PFSK-1 (cell line): ENCODE results near the gene SEC14L5.

Experiments used
- FOXP2 ChIP-seq: optimal IDR thresholded peaks from 2 replicates; pipeline ENCODE3; 2011; ENCODE audit warnings: borderline replicate concordance, control low read depth, inconsistent platforms; ENCODE audit not compliant: insufficient read depth; ENCODE audit errors: extremely low read length, extremely low read depth
- POLR2AphosphoS5 ChIP-seq: IDR thresholded peaks from 2 replicates; pipeline ENCODE4 v1.6.1; 2012; ENCODE audit warnings: low read depth, mild to moderate bottlenecking, control low read depth, low read length, moderate library complexity
- SIN3A ChIP-seq: IDR thresholded peaks from 2 replicates; pipeline ENCODE4 v1.6.1; 2012; ENCODE audit warnings: mild to moderate bottlenecking, low read length, moderate library complexity, borderline replicate concordance; ENCODE audit not compliant: insufficient read depth
- TAF1 ChIP-seq: IDR thresholded peaks from 2 replicates; pipeline ENCODE4 v1.6.1; 2012; ENCODE audit warnings: low read length, control low read depth, borderline replicate concordance; ENCODE audit not compliant: insufficient read depth
- TF ChIP-seq, protein P1 (sequence below), 2 experiments: IDR thresholded peaks; 2 replicates each; pipeline versions ENCODE4 v1.6.1 to v1.8.0; 2011 to 2012; ENCODE audit warnings: low read depth in 2 of 2, low read length in 2 of 2, control low read depth in 1 of 2, inconsistent platforms in 1 of 2, mild to moderate bottlenecking in 1 of 2, moderate library complexity in 1 of 2; ENCODE audit not compliant: insufficient read depth in 1 of 2

Gene SEC14L5

DNA sequence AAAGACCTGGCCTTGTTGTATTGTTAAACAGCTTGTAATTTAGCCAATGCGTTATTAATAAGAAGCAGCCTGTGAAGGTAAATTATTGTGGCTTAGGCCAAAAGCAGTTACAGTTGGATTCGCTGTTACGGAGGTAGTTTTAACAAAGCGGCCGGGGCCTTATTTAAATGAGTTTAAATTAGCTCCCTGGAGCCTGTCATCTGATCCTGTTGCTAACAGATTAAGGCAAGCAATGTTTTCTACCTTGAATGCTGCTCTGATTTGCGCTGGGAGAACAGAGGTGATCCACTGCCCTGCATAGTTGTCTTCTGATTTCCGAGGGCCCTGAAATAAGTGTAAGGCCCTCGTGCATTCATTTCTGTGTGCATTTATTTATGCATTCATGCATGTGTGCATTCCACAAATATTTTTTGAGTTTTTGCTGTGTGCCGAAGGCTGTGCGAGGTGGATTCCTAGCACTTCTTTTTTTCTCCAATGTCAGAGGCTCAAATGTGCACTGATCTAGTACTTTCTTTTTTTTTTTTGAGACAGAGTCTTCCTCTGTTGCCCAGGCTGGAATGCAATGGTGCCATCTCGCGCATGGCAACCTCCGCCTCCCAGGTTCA, 10.9 kb downstream of the SEC14L5 start:
- TF ChIP-seq FOXP2 (no peak), SIN3A (no peak), TAF1 (no peak)
- TF ChIP-seq, protein P1, sequence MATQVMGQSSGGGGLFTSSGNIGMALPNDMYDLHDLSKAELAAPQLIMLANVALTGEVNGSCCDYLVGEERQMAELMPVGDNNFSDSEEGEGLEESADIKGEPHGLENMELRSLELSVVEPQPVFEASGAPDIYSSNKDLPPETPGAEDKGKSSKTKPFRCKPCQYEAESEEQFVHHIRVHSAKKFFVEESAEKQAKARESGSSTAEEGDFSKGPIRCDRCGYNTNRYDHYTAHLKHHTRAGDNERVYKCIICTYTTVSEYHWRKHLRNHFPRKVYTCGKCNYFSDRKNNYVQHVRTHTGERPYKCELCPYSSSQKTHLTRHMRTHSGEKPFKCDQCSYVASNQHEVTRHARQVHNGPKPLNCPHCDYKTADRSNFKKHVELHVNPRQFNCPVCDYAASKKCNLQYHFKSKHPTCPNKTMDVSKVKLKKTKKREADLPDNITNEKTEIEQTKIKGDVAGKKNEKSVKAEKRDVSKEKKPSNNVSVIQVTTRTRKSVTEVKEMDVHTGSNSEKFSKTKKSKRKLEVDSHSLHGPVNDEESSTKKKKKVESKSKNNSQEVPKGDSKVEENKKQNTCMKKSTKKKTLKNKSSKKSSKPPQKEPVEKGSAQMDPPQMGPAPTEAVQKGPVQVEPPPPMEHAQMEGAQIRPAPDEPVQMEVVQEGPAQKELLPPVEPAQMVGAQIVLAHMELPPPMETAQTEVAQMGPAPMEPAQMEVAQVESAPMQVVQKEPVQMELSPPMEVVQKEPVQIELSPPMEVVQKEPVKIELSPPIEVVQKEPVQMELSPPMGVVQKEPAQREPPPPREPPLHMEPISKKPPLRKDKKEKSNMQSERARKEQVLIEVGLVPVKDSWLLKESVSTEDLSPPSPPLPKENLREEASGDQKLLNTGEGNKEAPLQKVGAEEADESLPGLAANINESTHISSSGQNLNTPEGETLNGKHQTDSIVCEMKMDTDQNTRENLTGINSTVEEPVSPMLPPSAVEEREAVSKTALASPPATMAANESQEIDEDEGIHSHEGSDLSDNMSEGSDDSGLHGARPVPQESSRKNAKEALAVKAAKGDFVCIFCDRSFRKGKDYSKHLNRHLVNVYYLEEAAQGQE (IDR thresholded peaks at IDR 0.05; ENCODE audit: insufficient read depth in 1 of 2, low read depth in 2 of 2, low read length in 2 of 2), result no peak

DNA sequence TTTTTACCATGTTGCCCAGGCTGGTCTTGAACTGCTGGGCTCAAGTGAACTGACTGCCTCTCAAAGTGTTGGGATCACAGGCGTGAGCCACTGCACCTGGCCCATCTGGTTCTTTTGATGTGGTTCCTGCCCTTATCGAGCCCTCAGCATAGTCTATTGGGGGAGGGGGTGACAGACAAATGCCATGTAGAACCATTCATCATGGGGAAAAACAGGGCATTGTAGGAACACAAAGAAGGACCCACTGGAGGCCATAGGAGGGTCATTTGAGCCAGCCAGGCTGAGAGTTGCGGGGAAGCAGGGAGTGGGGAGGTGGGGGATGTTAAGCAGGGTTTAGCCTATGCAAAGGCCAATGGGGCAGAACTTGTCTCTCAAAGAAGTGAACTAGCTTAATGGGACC, 11.9 kb downstream of the SEC14L5 start:
- TF ChIP-seq SIN3A (no peak), FOXP2 (no peak), POLR2AphosphoS5 (no peak), TAF1 (no peak)
- TF ChIP-seq, protein P1 (IDR thresholded peaks at IDR 0.05; ENCODE audit: insufficient read depth in 1 of 2, low read depth in 2 of 2, low read length in 2 of 2), result no peak

DNA sequence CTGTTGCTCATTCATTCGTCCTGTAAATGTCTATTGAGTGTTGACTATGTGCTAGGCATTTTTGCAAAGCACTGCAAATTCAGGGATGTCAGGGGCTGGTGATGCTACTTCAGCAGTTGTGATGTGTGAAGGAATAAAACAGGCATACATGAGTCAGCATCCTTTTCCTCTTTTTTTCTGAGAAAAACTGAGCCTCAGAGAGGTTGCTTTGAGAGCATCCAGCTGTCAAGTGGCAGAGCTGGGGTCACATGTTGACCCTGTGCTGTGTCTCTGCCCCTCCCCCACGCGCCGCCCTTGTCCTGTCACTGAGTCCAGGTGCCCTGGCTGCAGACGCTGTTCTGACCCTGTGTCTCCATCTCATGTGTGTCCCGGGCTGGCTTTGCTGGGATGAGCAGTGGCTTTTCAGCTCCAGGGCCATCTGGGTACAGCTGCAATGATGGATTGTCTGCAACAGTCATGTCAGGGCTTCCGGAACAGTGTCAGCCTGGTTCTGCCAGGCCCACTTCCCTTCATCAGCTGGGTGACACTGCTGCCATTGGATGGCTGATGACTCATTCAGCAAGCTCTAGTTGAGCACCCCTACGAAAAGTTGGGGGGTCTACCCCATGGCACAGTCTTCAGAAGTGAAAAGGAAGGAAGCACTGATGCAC, 14.9 kb downstream of the SEC14L5 start:
- TF ChIP-seq SIN3A, result no peak
- no peak for TF ChIP-seq FOXP2
- TF ChIP-seq, protein P1 (IDR thresholded peaks at IDR 0.05; ENCODE audit: insufficient read depth in 1 of 2, low read depth in 2 of 2, low read length in 2 of 2), result no peak
- TF ChIP-seq POLR2AphosphoS5, result no peak
- no peak for TF ChIP-seq TAF1

DNA sequence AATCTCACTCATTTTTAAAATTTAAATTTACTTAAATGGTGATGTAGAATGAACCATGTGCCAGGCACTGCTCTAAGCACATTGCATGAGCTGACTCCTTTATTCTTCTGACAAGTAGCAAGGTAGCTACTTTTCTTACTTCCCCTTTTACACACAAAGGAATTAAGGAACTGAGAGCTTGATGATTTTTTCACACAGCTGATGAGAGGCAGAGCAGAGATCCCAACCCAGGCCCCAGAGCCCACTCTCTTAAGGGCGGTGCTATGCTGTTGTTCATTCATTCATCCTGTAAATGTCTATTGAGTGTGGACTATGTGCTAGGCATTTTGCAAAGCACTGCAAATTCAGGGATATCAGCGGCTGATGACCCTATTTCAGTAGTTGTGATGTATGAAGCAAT, 17.9 kb downstream of the SEC14L5 start:
- no peak for TF ChIP-seq TAF1
- TF ChIP-seq, protein P1 (IDR thresholded peaks at IDR 0.05; ENCODE audit: insufficient read depth in 1 of 2, low read depth in 2 of 2, low read length in 2 of 2), result no peak
- no peak for TF ChIP-seq FOXP2
- no peak for TF ChIP-seq SIN3A
- no peak for TF ChIP-seq POLR2AphosphoS5

DNA sequence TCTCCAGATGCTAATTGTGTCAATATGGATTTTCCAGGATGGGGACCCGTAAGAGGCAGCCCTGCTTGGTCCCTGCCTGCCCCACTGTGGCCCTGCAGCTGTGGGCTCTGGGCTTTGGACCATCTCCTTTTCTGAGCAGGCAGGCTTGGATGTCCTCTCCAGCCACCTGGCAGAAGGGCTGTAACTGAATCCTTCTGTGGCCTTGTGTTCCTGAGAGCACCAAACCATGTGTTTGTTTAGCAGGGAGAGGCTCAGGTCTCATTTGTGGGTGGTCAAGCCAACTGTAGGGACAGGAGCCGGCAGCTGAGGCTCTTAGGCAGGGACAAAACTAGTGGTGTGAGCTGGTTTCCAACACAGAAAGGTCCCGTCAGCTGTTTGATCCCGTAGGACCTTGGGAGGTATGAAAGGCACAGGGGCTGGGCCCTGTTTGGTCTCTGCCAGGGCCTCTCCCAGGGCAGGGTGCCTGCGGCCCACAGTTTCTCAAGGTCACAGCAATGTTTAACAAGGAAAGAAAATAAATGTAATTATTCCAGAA, 18.5 kb downstream of the SEC14L5 start:
- TF ChIP-seq POLR2AphosphoS5 (no peak), TAF1 (no peak), SIN3A (no peak), FOXP2 (no peak)
- TF ChIP-seq, protein P1 (IDR thresholded peaks at IDR 0.05; ENCODE audit: insufficient read depth in 1 of 2, low read depth in 2 of 2, low read length in 2 of 2), result no peak
